ENCODE results near the gene ECM1.

The ECM1 gene

DNA sequence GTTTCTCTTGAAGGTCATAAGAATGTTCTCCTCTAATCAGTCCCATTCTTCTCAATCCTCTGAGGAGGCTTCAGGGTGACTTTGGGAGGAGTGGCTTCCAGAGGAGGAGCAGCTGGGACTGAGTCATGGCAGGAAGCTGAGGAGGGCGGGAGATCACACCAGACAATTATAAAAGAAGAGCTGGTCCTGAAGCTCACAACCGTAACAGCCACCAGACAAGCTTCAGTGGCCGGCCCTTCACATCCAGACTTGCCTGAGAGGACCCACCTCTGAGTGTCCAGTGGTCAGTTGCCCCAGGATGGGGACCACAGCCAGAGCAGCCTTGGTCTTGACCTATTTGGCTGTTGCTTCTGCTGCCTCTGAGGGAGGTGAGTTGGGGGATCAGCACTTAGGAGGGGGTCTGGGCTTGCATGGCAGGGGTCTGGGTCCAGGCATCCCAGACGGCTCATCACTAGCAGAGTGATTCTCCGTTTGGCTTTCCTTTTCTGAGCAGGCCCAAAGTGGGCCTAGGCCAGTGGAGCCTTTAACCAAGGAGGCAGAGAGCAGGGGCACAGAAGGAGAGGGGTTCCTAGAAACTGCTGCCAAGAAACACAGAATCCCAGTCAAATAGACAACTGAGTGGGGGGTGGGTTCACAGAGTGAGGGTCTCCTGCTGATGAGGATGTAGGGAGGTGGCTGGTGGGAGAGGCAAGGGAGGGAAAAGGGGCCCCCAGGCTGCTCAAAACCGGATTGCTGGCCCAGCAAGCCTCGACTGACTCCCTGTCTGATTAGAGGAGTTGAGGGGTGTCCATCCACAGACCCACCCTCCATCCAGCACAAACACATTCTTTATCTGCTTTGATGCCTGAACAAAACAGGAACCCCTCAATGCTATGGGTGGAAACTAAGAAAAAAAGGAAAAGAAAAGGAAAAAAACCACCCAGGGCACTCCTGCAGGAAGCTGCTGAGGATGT is at the start of gene ECM1:
Gene ECM1 (plus strand): TSS at position 198 of the 953 bp plus-strand sequence. CDS start 101 bp downstream, at position 299.
- peak; percentile 92 for DNase-seq (ENCODE audit: low spot score)

- DNase-seq (ENCODE audit: low spot score): peak; percentile 76
Measured at GRCh38 chr1:150464422-150464826, 43.5 kb upstream of the ECM1 start.

GRCh38 chr1:150466964-150467363 is 40.9 kb upstream of the ECM1 start:
- DNase-seq (ENCODE audit: low spot score): no peak

DNA sequence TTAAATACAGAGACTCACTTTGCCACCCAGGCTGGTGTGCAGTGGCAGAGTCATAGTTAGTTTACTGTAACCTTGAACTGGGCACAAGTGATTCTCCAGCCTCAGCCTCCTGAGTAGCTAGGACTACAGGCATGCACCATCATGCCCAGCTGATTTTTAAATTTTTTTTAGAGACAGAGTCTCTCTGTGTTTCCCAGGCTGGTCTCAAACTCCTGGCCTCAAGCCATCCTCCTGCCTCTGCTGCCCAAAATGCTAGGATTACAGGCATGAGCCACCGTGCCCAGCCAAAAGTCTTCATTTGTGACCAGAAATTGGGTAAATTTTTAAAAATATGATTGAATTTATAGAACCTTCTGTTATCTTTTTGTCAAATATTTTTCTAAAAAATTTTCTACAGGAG is 38.6 kb upstream of the ECM1 start:
- no peak for DNase-seq (ENCODE audit: low spot score)

- no peak for DNase-seq (ENCODE audit: low spot score)
Measured at GRCh38 chr1:150472601-150473200, 35.2 kb upstream of the ECM1 start.

GRCh38 chr1:150473659-150474058 is 34.2 kb upstream of the ECM1 start:
- no peak for DNase-seq (ENCODE audit: low spot score)

GRCh38 chr1:150474869-150475268 is 33.0 kb upstream of the ECM1 start:
- no peak for DNase-seq (ENCODE audit: low spot score)

DNA sequence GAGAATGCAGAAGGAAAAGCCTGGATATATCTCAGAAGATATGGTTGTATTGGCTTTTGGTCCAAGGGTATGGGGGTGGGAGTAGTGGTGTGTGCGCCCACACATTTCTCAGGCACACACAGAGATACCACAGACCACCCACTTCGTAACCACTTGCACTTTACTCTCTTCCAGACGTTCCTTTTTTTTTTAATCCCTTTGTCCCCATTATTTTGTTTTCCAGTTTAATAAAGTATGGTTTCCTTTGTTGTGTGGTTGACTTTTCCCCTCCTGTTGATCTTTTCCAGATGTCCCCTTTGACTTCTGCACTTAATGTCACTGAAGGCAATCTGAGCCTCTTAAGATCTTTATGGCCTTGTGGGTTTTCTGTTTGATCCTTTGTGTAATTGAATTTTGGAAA is 31.2 kb upstream of the ECM1 start:
- DNase-seq (ENCODE audit: low spot score): no peak

DNA sequence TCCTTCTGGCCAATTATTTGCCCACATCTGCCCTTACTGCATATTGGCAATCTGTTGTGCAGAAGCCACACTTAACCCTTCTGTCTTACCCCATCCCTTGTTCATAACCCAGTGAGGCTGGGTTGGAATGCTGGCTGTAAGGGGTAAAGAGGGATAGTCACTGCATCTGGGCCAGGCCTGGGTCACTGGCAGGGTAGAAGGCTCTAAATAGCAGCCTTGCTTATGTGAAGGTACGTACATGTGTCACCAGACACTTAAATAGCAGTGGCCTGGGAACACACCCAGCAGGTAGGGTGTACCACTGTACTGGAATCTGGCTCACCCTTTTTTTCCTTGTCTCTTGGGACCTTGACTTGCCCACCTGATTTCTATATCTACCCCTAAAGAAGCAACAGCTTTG is 30.6 kb upstream of the ECM1 start:
- DNase-seq (ENCODE audit: low spot score): no peak

DNA sequence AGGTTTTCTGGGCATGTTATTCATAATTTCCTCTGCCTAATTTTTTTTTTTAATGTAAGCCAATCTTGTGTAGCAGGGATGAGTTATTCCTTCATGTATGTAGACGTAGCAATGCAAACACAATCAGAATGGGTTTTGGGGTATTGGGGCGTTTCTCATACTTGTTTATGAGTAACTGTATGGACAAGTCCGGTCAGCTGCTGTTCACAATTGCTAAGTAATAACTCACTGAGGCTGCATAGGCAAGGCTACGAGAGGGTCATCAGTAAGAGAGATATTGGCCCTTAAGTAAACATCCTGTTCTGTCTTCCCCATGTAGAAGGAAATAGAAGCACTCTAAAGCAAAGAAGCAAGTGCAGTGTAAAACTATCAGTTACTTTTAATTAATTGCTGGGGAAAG is 30.2 kb upstream of the ECM1 start:
- DNase-seq (ENCODE audit: low spot score): no peak

- DNase-seq (ENCODE audit: low spot score): no peak
Measured at GRCh38 chr1:150479370-150479769, 28.5 kb upstream of the ECM1 start.

- DNase-seq (ENCODE audit: low spot score): no peak
Measured at GRCh38 chr1:150479927-150480352, 28.0 kb upstream of the ECM1 start.

GRCh38 chr1:150484431-150484830 is 23.5 kb upstream of the ECM1 start:
- DNase-seq (ENCODE audit: low spot score): peak; percentile 47

- DNase-seq (ENCODE audit: low spot score): peak; percentile 61
Measured at GRCh38 chr1:150484861-150485260, 23.0 kb upstream of the ECM1 start.

GRCh38 chr1:150486966-150487762 is 20.7 kb upstream of the ECM1 start, which contains the start of gene TARS2:
Gene TARS2, plus strand, starts transcription at chr1:150487419. Its CDS starts 32 bp downstream, at chr1:150487451.
- peak; percentile 98 for DNase-seq (ENCODE audit: low spot score)

DNA sequence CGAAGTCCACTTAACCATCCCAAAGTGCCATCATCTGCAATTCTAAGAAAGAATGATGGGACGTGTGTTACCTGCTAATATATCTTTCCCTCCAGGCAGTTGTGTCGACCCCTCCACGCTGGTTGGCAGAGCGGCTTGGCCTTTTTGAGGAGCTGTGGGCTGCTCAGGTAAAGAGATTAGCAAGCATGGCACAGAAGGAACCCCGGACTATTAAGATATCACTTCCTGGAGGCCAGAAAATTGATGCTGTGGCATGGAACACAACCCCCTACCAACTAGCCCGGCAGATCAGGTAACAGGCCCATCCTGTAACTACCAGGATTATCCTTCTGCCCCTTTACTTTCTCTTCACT is 20.2 kb upstream of the ECM1 start:
- DNase-seq (ENCODE audit: low spot score): no peak

DNA sequence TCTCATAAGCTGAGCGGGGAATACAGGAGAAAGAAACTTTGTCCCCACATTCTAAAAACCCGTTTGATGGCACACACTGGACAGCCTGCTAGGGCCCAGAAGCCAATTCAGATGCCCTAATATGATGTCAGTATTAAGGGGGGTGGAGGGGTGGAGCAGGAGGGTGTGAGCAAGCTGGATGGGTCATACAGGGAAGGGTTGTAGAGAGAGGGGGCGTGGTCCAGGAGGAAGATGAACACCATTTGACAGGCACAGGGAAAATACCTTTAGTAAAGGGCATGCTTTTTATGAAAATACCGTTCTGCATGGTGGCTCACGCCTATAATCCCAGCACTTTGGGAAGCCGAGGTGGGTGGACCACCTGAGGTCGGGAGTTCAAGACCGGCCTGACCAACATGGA is 14.7 kb upstream of the ECM1 start:
- DNase-seq (ENCODE audit: low spot score): no peak

DNA sequence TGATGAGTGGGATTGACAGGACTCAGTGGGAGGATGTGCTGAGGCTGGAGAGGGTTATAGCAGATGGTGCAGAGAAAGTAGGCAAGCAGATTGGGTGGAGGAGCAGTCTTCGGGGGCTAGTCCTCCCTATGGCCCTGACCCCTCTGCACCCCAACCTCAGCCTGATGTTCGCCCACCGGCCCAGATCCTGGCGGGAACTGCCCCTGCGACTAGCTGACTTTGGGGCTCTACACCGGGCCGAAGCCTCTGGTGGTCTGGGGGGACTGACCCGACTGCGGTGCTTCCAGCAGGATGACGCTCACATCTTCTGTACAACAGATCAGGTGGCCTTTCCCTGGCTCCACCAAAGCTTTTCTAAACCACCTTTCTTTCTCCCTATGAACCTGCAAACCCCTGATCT is 9.6 kb upstream of the ECM1 start:
- DNase-seq (ENCODE audit: low spot score): no peak

DNA sequence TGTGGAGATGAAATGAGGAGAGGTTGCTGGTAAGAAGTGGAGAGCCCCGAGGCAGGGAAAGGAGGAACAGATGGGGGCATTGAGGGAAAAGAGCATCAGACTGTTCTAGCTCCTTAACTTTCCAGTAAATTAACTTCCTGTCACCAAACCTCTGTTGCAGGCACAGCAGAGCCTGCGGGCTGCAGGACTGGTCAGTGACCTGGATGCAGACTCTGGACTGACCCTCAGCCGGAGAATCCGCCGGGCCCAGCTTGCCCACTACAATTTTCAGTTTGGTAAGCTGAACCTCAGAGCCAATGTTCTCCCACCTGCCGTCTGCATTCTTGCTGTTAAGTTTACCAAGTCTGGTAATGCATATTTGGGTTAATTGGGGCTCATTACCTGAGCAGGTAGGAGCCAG is 2.5 kb upstream of the ECM1 start:
- DNase-seq (ENCODE audit: low spot score): no peak

DNA sequence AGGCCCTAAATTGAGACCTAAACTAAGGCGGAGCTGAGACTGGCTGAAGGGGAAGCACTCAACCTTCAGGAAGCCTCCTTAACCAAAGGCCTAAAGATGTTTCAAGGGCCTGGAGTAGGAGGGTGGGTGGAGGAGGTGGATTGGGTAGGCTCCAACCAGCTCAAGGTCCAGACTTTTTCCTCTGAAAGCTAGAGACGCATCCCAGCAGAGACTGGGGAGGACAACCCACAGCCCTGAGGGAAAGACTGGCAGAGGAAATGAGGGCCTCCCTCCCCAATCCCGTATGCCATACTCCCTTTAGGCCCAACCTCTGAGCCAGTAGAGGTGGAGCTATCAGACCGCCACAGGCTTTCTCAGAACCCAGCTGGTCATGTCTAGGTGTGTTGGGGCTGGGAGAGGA is 1.1 kb downstream of the ECM1 start:
- peak; percentile 70 for DNase-seq (ENCODE audit: low spot score)

GRCh38 chr1:150511551-150511950 is 3.6 kb downstream of the ECM1 start:
- DNase-seq (ENCODE audit: low spot score): no peak

DNA sequence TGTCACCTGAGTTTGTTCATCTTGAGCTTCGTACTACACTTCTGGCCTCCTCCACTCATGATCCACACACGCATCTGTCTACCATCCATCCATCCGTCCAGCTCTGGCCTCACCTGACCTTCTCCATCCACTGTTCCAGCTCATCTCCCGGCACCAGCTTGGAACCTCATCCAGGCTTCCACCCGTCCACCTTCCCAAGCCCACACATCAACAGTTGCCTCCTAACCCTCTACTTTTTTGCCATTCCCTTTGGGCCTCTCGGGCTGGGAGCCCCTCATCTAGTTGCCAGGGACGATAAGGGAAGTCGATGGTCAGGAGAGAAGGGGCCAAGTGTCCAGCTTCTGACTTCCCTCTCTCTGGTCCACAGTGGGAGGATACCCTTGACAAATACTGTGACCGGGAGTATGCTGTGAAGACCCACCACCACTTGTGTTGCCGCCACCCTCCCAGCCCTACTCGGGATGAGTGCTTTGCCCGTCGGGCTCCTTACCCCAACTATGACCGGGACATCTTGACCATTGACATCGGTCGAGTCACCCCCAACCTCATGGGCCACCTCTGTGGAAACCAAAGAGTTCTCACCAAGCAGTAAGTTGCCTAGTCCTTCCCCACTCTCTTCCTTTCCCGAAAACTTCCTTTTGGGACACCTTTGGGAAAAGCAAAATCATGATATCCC is 4.2 kb downstream of the ECM1 start:
- DNase-seq (ENCODE audit: low spot score): no peak

Data from AG08395 (cell line).